Endodermal cell (in vitro differentiated cells): ENCODE measurements around the gene P2RX6. TPM values are rescaled to one million over a fixed set of nuclear protein-coding genes. Genes with fewer than 3 reads are reported as not detected.

Experiments used
- DNase-seq: peaks from one replicate; pipeline ENCODE4 v3.0.0-alpha.2; 2017
- H3K27ac ChIP-seq: 2 replicates; pipeline ENCODE4 v1.5.1; 2013; ENCODE audit warnings: mild to moderate bottlenecking, low read depth, low read length, moderate library complexity
- H3K27me3 ChIP-seq: 2 replicates; pipeline ENCODE4 v1.6.1; 2013; ENCODE audit warnings: mild to moderate bottlenecking, low read length, moderate library complexity; ENCODE audit not compliant: insufficient read depth, control insufficient read depth, poor library complexity, severe bottlenecking
- H3K36me3 ChIP-seq: 2 replicates; pipeline ENCODE4 v1.7.0; 2013; ENCODE audit warnings: mild to moderate bottlenecking, low read length, moderate library complexity; ENCODE audit not compliant: control insufficient read depth, insufficient read depth
- H3K4me1 ChIP-seq: one replicate; pipeline ENCODE4 v1.7.0; 2013; ENCODE audit warnings: low read length; ENCODE audit not compliant: control insufficient read depth, insufficient read depth
- H3K4me3 ChIP-seq: 2 replicates; pipeline ENCODE4 v1.5.1; 2013; ENCODE audit warnings: mild to moderate bottlenecking, low read length, moderate library complexity
- H3K9ac ChIP-seq: 2 replicates; pipeline ENCODE4 v1.6.1; 2013; ENCODE audit warnings: mild to moderate bottlenecking, low read length, moderate library complexity; ENCODE audit not compliant: poor library complexity, severe bottlenecking; ENCODE audit errors: extremely low read depth
- H3K9me3 ChIP-seq: 2 replicates; pipeline ENCODE4 v1.6.1; 2013; ENCODE audit warnings: mild to moderate bottlenecking, low read length, moderate library complexity; ENCODE audit not compliant: control insufficient read depth
- H3K27ac Mint-ChIP-seq: 2 replicates; pipeline ENCODE4 v1.8.0; 2020; ENCODE audit warnings: mixed read lengths
- H3K27me3 Mint-ChIP-seq: 2 replicates; pipeline ENCODE4 v1.8.0; 2021; ENCODE audit warnings: mild to moderate bottlenecking, mixed read lengths; ENCODE audit not compliant: insufficient read depth
- H3K36me3 Mint-ChIP-seq: 2 replicates; pipeline ENCODE4 v1.8.0; 2020; ENCODE audit warnings: low read depth, mixed read lengths
- H3K4me1 Mint-ChIP-seq: 2 replicates; pipeline ENCODE4 v1.8.0; 2020; ENCODE audit warnings: mixed read lengths
- H3K4me3 Mint-ChIP-seq: 2 replicates; pipeline ENCODE4 v1.8.0; 2020; ENCODE audit warnings: mild to moderate bottlenecking, moderate library complexity, mixed read lengths
- H3K9me3 Mint-ChIP-seq: 2 replicates; pipeline ENCODE4 v1.8.0; 2020; ENCODE audit warnings: mild to moderate bottlenecking, mixed read lengths
- WGBS, 2 experiments: methylation state at CpG; one replicate each; pipeline versions ENCODE4 v1.1.5 to v1.1.7; 2013; ENCODE audit warnings: missing lambda C conversion rate in 2 of 2, mixed read lengths in 1 of 2; ENCODE audit not compliant: insufficient coverage in 1 of 2, insufficient read length in 1 of 2; 5-methylcytosine and 5-hydroxymethylcytosine counted together
- total RNA-seq, 2 donors: library from RNA; stranded (reverse); fragmentation: NEBNext Ultra II Directional in 1 of 2; extraction: Animal tissue kit (Norgen Biotek cat#: 25700) in 1 of 2; gene quantifications; 2 replicates in 1 of 2; 3 replicates in 1 of 2; pipeline ENCODE4 v1.2.1, GENCODE V29; 2021
- TF ChIP-seq, protein P1 (sequence below): fragments of 200-600 bp; sonication (generic); conservative IDR thresholded peaks from 2 replicates; pipeline ENCODE4 v1.5.0; 2021; ENCODE audit warnings: antibody characterized with exemption, mild to moderate bottlenecking

The P2RX6 gene
- total RNA-seq, 2 donors from 2014 or later = 0.73 to 1.9 TPM

DNA sequence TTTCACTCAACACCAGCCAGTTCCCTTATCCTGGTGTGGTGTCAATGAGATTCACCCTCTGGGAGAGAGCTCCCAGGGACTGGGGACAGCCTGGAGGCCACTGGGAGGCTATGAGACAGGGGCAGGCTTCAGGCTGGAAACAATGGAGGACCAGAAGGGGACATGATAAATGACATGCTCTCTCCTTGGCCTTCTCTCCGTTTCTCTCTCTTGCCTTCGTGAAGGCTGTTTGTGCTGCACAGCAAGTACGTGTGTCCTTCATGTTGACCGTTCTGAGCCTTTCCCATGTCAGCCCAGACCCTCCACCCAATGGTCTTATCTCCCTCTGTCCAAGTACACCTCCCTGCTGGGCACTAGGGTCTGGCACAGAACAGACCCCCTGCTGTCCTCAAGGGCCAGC lies 34.4 kb upstream of the P2RX6 start:
- Histone ChIP-seq H3K4me1 (no peaks in the 10 kb centered on the region), H3K36me3 (peaks cover 11% of the 10 kb centered on the region), H3K9ac (no peak overlapping the region), H3K27ac (no peak overlapping the region), H3K4me3 (no peak overlapping the region), H3K27me3 (peaks cover 22% of the 10 kb centered on the region), H3K9me3 (peaks cover 11% of the 10 kb centered on the region)
- Mint-ChIP-seq H3K27me3 (peaks cover 44% of the 10 kb centered on the region), H3K4me1 (peaks cover 27% of the 10 kb centered on the region), H3K9me3 (peaks cover 14% of the 10 kb centered on the region), H3K36me3 (peaks cover 4% of the 10 kb centered on the region), H3K27ac (no peak overlapping the region), H3K4me3 (peak overlapping the region; percentile 92)
- 91 to 97% methylated on average over 4 of the region's 4 CpGs for WGBS, 2 experiments
- DNase-seq = no peak
- TF ChIP-seq, protein P1, sequence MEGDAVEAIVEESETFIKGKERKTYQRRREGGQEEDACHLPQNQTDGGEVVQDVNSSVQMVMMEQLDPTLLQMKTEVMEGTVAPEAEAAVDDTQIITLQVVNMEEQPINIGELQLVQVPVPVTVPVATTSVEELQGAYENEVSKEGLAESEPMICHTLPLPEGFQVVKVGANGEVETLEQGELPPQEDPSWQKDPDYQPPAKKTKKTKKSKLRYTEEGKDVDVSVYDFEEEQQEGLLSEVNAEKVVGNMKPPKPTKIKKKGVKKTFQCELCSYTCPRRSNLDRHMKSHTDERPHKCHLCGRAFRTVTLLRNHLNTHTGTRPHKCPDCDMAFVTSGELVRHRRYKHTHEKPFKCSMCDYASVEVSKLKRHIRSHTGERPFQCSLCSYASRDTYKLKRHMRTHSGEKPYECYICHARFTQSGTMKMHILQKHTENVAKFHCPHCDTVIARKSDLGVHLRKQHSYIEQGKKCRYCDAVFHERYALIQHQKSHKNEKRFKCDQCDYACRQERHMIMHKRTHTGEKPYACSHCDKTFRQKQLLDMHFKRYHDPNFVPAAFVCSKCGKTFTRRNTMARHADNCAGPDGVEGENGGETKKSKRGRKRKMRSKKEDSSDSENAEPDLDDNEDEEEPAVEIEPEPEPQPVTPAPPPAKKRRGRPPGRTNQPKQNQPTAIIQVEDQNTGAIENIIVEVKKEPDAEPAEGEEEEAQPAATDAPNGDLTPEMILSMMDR = no peak

DNA sequence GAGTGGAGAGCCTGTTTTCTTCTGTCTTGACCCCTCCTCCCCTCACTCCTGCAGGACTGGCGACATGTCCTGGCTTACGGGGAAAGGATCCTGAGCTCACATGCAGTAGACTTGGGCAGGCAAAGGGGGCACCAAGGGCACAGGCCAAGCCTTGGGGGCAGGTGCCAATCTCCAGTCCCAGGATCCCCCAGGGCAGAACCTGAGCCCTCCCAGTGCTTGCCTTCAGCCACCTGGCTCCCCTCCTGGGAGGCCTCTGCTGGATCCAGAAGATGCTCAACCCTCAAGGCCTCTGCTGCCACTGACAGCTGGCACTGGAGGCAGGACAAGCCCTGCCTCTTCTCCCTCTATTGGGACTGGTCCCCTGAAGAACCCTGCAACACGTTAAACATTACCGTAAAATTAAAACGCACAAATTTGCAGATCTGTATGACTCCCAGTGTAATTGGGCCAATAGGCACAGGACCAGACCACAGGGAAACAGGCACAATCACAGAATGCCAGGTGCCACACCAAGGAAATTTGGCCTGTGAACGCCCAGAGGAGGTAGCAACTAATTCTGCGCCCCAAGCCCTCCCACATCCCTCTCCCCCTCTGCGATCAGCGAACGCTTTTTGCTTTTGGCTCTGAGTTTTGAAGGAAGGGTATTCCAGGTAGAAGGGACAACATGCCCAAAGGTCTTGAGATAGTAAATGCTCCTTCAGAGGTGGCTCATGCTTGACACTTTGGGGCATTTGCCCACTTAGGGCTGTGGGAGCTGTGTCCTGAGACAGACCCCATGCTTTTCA lies 33.8 kb upstream of the P2RX6 start:
- peak overlapping the region; percentile 76 for H3K27ac ChIP-seq
- peak overlapping the region; percentile 92 for H3K4me3 Mint-ChIP-seq

DNA sequence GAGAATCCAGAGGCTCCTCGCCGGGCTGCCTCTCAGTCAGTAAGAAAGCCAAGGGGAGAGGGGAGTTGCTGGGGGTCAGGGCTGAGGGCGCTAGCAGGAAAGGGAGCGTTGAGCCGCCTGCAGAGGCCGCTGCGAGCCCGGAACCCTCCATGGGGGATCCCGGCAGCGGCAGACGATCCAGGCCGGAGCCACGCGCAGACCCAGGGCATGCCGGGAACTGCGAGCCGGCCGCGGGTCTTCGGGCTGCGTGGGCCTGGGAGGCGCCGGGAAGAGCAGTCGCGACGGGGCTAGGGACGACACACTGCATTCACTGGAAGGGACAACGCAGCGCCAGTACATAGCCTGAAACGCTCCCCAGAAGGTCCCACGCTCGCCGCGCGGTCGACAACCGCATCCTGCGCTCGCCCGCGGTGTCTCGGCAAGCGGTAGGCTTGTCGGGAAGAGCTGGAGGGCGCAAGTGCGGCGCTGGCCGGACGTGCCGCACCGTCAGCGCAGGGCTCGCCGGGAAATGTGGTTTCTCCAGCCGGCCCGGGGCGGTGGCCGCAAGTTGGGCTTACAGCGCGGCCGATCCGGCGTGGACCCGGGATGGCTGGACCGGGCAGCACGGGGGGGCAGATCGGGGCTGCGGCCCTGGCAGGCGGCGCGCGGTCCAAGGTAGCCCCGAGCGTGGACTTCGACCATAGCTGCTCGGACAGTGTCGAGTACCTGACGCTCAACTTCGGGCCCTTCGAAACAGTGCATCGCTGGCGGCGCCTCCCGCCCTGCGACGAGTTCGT lies 33.0 kb upstream of the P2RX6 start, which contains the start of gene LZTR1:
Gene LZTR1, plus strand, starts transcription at position 511 of the 776 bp plus-strand sequence. Its CDS starts 75 bp downstream, at position 586.
- Mint-ChIP-seq H3K9me3 (peaks cover 14% of the 10 kb centered on the region), H3K27ac (peak within 1 kb of the TSS; percentile 75), H3K4me3 (peak within 1 kb of the TSS; percentile 92), H3K27me3 (peaks cover 30% of the 10 kb centered on the region), H3K4me1 (peaks cover 27% of the 10 kb centered on the region), H3K36me3 (peaks cover 17% of the 10 kb centered on the region)
- H3K36me3 ChIP-seq = peaks cover 24% of the 10 kb centered on the region
- H3K27ac ChIP-seq = peak within 1 kb of the TSS; percentile 76
- peak; percentile 91 for DNase-seq
- H3K4me1 ChIP-seq = no peaks in the 10 kb centered on the region
- peak within 1 kb of the TSS; percentile 81 for H3K9ac ChIP-seq
- peaks cover 8% of the 10 kb centered on the region for H3K27me3 ChIP-seq
- TF ChIP-seq, protein P1 = peak; percentile 67
- H3K9me3 ChIP-seq = peaks cover 11% of the 10 kb centered on the region
- 0% methylated on average over 57 to 87 of the region's 87 CpGs for WGBS, 2 experiments
- H3K4me3 ChIP-seq = peak within 1 kb of the TSS; percentile 94

More for the DNA sequence above, 33.8 kb upstream of the P2RX6 start:
- Mint-ChIP-seq H3K4me1 (peaks cover 27% of the 10 kb centered on the region), H3K36me3 (peaks cover 10% of the 10 kb centered on the region), H3K9me3 (peaks cover 14% of the 10 kb centered on the region), H3K27me3 (peaks cover 38% of the 10 kb centered on the region), H3K27ac (peak overlapping the region; percentile 75)
- TF ChIP-seq, protein P1 = no peak
- H3K9me3 ChIP-seq = peaks cover 11% of the 10 kb centered on the region
- H3K36me3 ChIP-seq = peaks cover 16% of the 10 kb centered on the region
- peak overlapping the region; percentile 67 for H3K9ac ChIP-seq
- no peaks in the 10 kb centered on the region for H3K4me1 ChIP-seq
- H3K27me3 ChIP-seq = peaks cover 16% of the 10 kb centered on the region
- DNase-seq = no peak
- WGBS, 2 experiments = 70 to 83% methylated on average over 4 to 10 of the region's 10 CpGs
- peak overlapping the region; percentile 94 for H3K4me3 ChIP-seq
